SJCRH30 (cell line): Measurements from ENCODE around the gene KLF13. TPM values are rescaled to one million over a fixed set of nuclear protein-coding genes. Genes with fewer than 3 reads are reported as not detected.

Source experiments
- DNase-seq, 2 experiments: peaks; one replicate each; pipeline ENCODE4 v3.0.0-alpha.2; 2015 to 2020
- H3K27ac ChIP-seq: fragments of 250-450 bp; sonication (Bioruptor Pico); 2 replicates; pipeline ENCODE4 v1.5.1; 2020; ENCODE audit warnings: mild to moderate bottlenecking, moderate library complexity
- H3K27me3 ChIP-seq: fragments of 250-450 bp; sonication (Bioruptor Pico); 2 replicates; pipeline ENCODE4 v1.5.1; 2020; ENCODE audit warnings: mild to moderate bottlenecking, moderate library complexity
- H3K36me3 ChIP-seq: fragments of 250-450 bp; sonication (Bioruptor Pico); 2 replicates; pipeline ENCODE4 v1.5.1; 2020; ENCODE audit warnings: mild to moderate bottlenecking, moderate library complexity
- H3K4me1 ChIP-seq: fragments of 250-450 bp; sonication (Bioruptor Pico); 2 replicates; pipeline ENCODE4 v1.5.1; 2020; ENCODE audit warnings: mild to moderate bottlenecking, moderate library complexity
- H3K4me3 ChIP-seq: fragments of 250-450 bp; sonication (Bioruptor Pico); 2 replicates; pipeline ENCODE4 v1.5.1; 2020; ENCODE audit warnings: mild to moderate bottlenecking, moderate library complexity
- H3K9me3 ChIP-seq: fragments of 250-450 bp; sonication (Bioruptor Pico); replicated peaks from 2 replicates; pipeline ENCODE4 v1.5.1; 2020; ENCODE audit warnings: mild to moderate bottlenecking, moderate library complexity
- total RNA-seq: library from RNA; depleted of rRNA; stranded (reverse); fragments of >200 nt; shearing (Covaris generic); gene quantifications from 2 replicates; pipeline ENCODE4 v1.2.3, GENCODE V29; 2014

KLF13 gene
- total RNA-seq, 1 experiment from 2014 or later: 33.1 TPM

- H3K9me3 ChIP-seq: no peaks in the 10 kb centered on the region
- peaks cover under 1% of the 10 kb centered on the region; the same call in 1 of the 2 replicates for H3K36me3 ChIP-seq
- no peak overlapping the region for H3K27ac ChIP-seq
- no peak for DNase-seq
- H3K27me3 ChIP-seq: no peaks in the 10 kb centered on the region
- H3K4me1 ChIP-seq: peaks cover 36% of the 10 kb centered on the region
- H3K4me3 ChIP-seq: no peak overlapping the region
Measured at GRCh38 chr15:31374986-31375385, 48.4 kb downstream of the KLF13 start.

- no peaks in the 10 kb centered on the region for H3K9me3 ChIP-seq
- H3K27ac ChIP-seq: no peak overlapping the region
- no peak overlapping the region for H3K4me3 ChIP-seq
- H3K4me1 ChIP-seq: peaks cover 36% of the 10 kb centered on the region
- H3K27me3 ChIP-seq: no peaks in the 10 kb centered on the region
- peaks cover 6% of the 10 kb centered on the region; the same call in 1 of the 2 replicates for H3K36me3 ChIP-seq
- no peak for DNase-seq
Measured at GRCh38 chr15:31375772-31376171, 49.1 kb downstream of the KLF13 start.

- H3K9me3 ChIP-seq: no peaks in the 10 kb centered on the region
- H3K27me3 ChIP-seq: no peaks in the 10 kb centered on the region
- peaks cover 36% of the 10 kb centered on the region for H3K4me1 ChIP-seq
- H3K4me3 ChIP-seq: no peak overlapping the region
- H3K27ac ChIP-seq: no peak overlapping the region
- H3K36me3 ChIP-seq: peaks cover 6% of the 10 kb centered on the region; the same call in 1 of the 2 replicates
- DNase-seq: no peak
Measured at GRCh38 chr15:31376511-31376910, 49.9 kb downstream of the KLF13 start.

GRCh38 chr15:31377030-31377429 is 50.4 kb downstream of the KLF13 start:
- no peaks in the 10 kb centered on the region for H3K9me3 ChIP-seq
- H3K4me3 ChIP-seq: no peak overlapping the region
- peaks cover 6% of the 10 kb centered on the region; the same call in 1 of the 2 replicates for H3K36me3 ChIP-seq
- H3K27me3 ChIP-seq: no peaks in the 10 kb centered on the region
- peaks cover 33% of the 10 kb centered on the region for H3K4me1 ChIP-seq
- H3K27ac ChIP-seq: no peak overlapping the region
- DNase-seq: no peak

- H3K9me3 ChIP-seq: no peaks in the 10 kb centered on the region
- no peak for DNase-seq
- peaks cover 19% of the 10 kb centered on the region for H3K4me1 ChIP-seq
- H3K4me3 ChIP-seq: no peak overlapping the region
- H3K27me3 ChIP-seq: no peaks in the 10 kb centered on the region
- H3K36me3 ChIP-seq: peaks cover 6% of the 10 kb centered on the region; the same call in 1 of the 2 replicates
- peak overlapping the region; percentile 78 for H3K27ac ChIP-seq
Measured at GRCh38 chr15:31378363-31378903, 51.8 kb downstream of the KLF13 start.

GRCh38 chr15:31379042-31379441 is 52.4 kb downstream of the KLF13 start:
- H3K4me3 ChIP-seq: no peak overlapping the region
- peaks cover 6% of the 10 kb centered on the region; the same call in 1 of the 2 replicates for H3K36me3 ChIP-seq
- peaks cover 18% of the 10 kb centered on the region for H3K4me1 ChIP-seq
- peak overlapping the region; percentile 78 for H3K27ac ChIP-seq
- DNase-seq: peak; percentile 67 to 79
- H3K9me3 ChIP-seq: no peaks in the 10 kb centered on the region
- H3K27me3 ChIP-seq: no peaks in the 10 kb centered on the region

GRCh38 chr15:31379577-31379976 is 52.9 kb downstream of the KLF13 start:
- no peaks in the 10 kb centered on the region for H3K9me3 ChIP-seq
- peaks cover 6% of the 10 kb centered on the region; the same call in 1 of the 2 replicates for H3K36me3 ChIP-seq
- no peak for DNase-seq
- H3K27ac ChIP-seq: peak overlapping the region; percentile 78
- H3K4me3 ChIP-seq: no peak overlapping the region
- H3K4me1 ChIP-seq: peaks cover 18% of the 10 kb centered on the region
- H3K27me3 ChIP-seq: no peaks in the 10 kb centered on the region

GRCh38 chr15:31381801-31382712 is 55.4 kb downstream of the KLF13 start:
- Histone ChIP-seq H3K36me3 (peaks cover 6% of the 10 kb centered on the region; the same call in 1 of the 2 replicates), H3K9me3 (no peaks in the 10 kb centered on the region), H3K4me3 (no peak overlapping the region), H3K27me3 (no peaks in the 10 kb centered on the region), H3K27ac (no peak overlapping the region), H3K4me1 (peaks cover 18% of the 10 kb centered on the region)
- no peak for DNase-seq

GRCh38 chr15:31382713-31383045 is 56.0 kb downstream of the KLF13 start:
- H3K4me1 ChIP-seq: peaks cover 22% of the 10 kb centered on the region
- no peak overlapping the region for H3K4me3 ChIP-seq
- no peak for DNase-seq
- peaks cover 6% of the 10 kb centered on the region; the same call in 1 of the 2 replicates for H3K36me3 ChIP-seq
- H3K27me3 ChIP-seq: no peaks in the 10 kb centered on the region
- no peaks in the 10 kb centered on the region for H3K9me3 ChIP-seq
- H3K27ac ChIP-seq: no peak overlapping the region

- no peaks in the 10 kb centered on the region for H3K27me3 ChIP-seq
- no peak for DNase-seq
- no peak overlapping the region for H3K4me3 ChIP-seq
- no peak overlapping the region for H3K27ac ChIP-seq
- H3K4me1 ChIP-seq: peaks cover 25% of the 10 kb centered on the region
- no peaks in the 10 kb centered on the region for H3K9me3 ChIP-seq
- H3K36me3 ChIP-seq: peaks cover 6% of the 10 kb centered on the region; the same call in 1 of the 2 replicates
Measured at GRCh38 chr15:31383139-31383538, 56.5 kb downstream of the KLF13 start.

- Histone ChIP-seq H3K27ac (no peak overlapping the region), H3K27me3 (no peaks in the 10 kb centered on the region), H3K36me3 (peaks cover 6% of the 10 kb centered on the region; the same call in 1 of the 2 replicates), H3K4me1 (peaks cover 13% of the 10 kb centered on the region), H3K4me3 (no peak overlapping the region), H3K9me3 (no peaks in the 10 kb centered on the region)
- DNase-seq: no peak
Measured at GRCh38 chr15:31384568-31384967, 57.9 kb downstream of the KLF13 start.

GRCh38 chr15:31385736-31386135 is 59.1 kb downstream of the KLF13 start:
- no peaks in the 10 kb centered on the region for H3K36me3 ChIP-seq
- no peak overlapping the region for H3K4me3 ChIP-seq
- H3K27ac ChIP-seq: no peak overlapping the region
- no peaks in the 10 kb centered on the region for H3K27me3 ChIP-seq
- H3K4me1 ChIP-seq: peaks cover 9% of the 10 kb centered on the region; the same call in 1 of the 2 replicates
- no peaks in the 10 kb centered on the region for H3K9me3 ChIP-seq
- DNase-seq: no peak

- Histone ChIP-seq H3K4me3 (no peak overlapping the region), H3K27ac (no peak overlapping the region), H3K9me3 (no peaks in the 10 kb centered on the region), H3K4me1 (peaks cover 9% of the 10 kb centered on the region; the same call in 1 of the 2 replicates), H3K27me3 (no peaks in the 10 kb centered on the region), H3K36me3 (no peaks in the 10 kb centered on the region)
- DNase-seq: no peak
Measured at GRCh38 chr15:31387092-31387478, 60.5 kb downstream of the KLF13 start.

GRCh38 chr15:31387479-31388118 is 61.0 kb downstream of the KLF13 start:
- no peaks in the 10 kb centered on the region for H3K36me3 ChIP-seq
- no peak overlapping the region for H3K27ac ChIP-seq
- no peak overlapping the region for H3K4me3 ChIP-seq
- H3K4me1 ChIP-seq: peaks cover 9% of the 10 kb centered on the region; the same call in 1 of the 2 replicates
- H3K9me3 ChIP-seq: no peaks in the 10 kb centered on the region
- no peak for DNase-seq
- H3K27me3 ChIP-seq: no peaks in the 10 kb centered on the region

GRCh38 chr15:31389576-31389975 is 62.9 kb downstream of the KLF13 start:
- H3K4me1 ChIP-seq: peaks cover 9% of the 10 kb centered on the region; the same call in 1 of the 2 replicates
- DNase-seq: no peak
- no peaks in the 10 kb centered on the region for H3K36me3 ChIP-seq
- H3K4me3 ChIP-seq: no peak overlapping the region
- H3K27me3 ChIP-seq: no peaks in the 10 kb centered on the region
- no peaks in the 10 kb centered on the region for H3K9me3 ChIP-seq
- H3K27ac ChIP-seq: no peak overlapping the region
